ENCODE results near the gene OR6B2. TPM values are rescaled to one million over a fixed set of nuclear protein-coding genes. Genes with fewer than 3 reads are reported as not detected.
"Not testable (repeated sequence)": the region's sequence is repeated elsewhere in the genome, so short reads cannot be mapped to it uniquely, and the experiment has no call there.

The OR6B2 gene
- total and polyA plus RNA-seq, 11 donors, result not detected

DNA sequence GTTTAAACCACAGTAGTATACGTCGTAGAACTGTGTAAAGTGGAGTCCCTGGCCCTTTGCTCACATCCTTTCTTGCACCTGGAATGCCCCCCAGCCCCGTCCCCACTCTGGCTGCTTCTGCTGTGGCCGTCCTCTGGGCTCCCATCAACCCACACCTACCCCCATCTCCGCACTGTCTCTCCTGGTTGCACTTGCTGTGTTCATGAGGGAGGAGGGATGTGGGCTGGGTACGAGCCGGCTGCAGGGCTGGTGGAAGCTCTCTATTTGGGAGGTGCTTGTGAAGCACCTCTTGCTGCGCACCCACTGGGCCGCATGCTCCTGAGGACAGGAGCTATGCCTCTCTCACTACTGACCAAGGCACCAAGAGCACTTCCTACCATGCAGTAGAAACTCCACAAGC is 18.0 kb upstream of the OR6B2 start:
- no peak for ATAC-seq
- Histone ChIP-seq H3K4me3 (no peak overlapping the region), H3K36me3 (no peaks in the 10 kb centered on the region), H3K9me3 (no peaks in the 10 kb centered on the region), H3K4me1 (no peaks in the 10 kb centered on the region), H3K27ac (no peak overlapping the region), H3K27me3 (peaks cover 0 to 58% (median 13%) of the 10 kb centered on the region in 9 donors)
- DNase-seq, result no peak
- no peak for TF ChIP-seq POLR2A (IDR thresholded peaks at IDR 0.05)
- TF ChIP-seq, protein P1, sequence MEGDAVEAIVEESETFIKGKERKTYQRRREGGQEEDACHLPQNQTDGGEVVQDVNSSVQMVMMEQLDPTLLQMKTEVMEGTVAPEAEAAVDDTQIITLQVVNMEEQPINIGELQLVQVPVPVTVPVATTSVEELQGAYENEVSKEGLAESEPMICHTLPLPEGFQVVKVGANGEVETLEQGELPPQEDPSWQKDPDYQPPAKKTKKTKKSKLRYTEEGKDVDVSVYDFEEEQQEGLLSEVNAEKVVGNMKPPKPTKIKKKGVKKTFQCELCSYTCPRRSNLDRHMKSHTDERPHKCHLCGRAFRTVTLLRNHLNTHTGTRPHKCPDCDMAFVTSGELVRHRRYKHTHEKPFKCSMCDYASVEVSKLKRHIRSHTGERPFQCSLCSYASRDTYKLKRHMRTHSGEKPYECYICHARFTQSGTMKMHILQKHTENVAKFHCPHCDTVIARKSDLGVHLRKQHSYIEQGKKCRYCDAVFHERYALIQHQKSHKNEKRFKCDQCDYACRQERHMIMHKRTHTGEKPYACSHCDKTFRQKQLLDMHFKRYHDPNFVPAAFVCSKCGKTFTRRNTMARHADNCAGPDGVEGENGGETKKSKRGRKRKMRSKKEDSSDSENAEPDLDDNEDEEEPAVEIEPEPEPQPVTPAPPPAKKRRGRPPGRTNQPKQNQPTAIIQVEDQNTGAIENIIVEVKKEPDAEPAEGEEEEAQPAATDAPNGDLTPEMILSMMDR (IDR thresholded peaks at IDR 0.05), result no peak
- 60 to 67% (median 64%) methylated on average over 9 of the region's 9 CpGs for WGBS, 4 donors
- intact Hi-C loops (cut with DNase I), result no loop called here

DNA sequence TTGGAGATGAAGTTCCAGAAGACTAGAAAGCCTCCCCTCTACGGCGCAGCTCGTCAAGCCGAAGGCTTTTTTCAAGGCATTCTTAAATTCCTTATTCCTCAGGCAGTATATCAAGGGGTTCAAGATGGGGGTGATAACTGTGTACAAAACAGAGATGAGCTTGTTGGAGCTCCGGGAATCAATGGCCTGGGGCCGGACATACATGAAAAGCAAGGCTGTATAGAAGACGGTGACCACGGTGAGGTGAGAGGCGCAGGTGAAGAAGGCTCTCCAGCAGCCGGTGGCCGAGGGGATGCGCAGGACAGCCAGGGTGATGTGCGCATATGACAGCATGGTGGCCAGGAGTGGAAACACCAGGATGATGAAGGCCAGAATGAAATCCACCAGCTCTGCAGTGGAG is 14.9 kb upstream of the OR6B2 start:
- DNase-seq, result no peak

DNA sequence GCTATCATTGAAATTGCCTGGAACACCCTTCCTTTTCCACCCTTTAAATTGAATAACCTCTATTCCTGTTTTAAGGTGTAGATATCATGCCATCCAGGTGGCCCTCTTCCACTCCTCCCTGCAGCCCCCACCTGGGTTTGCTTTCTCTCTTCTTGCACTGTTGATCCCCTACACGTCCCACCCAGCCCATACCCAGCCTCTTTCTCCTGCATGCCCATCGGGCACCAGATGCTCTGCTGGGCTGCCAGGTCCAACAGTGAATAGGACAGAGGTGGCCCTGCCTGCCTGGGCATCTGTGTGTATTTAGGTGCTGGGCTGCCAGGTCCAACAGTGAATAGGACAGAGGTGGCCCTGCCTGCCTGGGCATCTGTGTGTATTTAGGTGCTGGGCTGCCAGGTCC is 13.9 kb upstream of the OR6B2 start:
- H3K4me1 ChIP-seq; H3K36me3 ChIP-seq; H3K4me3 ChIP-seq; intact Hi-C loops (cut with DNase I); ATAC-seq; H3K27ac ChIP-seq; DNase-seq; H3K9me3 ChIP-seq: not testable (repeated sequence)
- WGBS, 4 donors, result 60 to 73% (median 70%) methylated on average over 2 of the region's 2 CpGs
- peaks cover 0 to 60% (median 10%) of the 10 kb centered on the region in 9 donors for H3K27me3 ChIP-seq

More for the DNA sequence above, 14.9 kb upstream of the OR6B2 start:
- ATAC-seq, result no peak
- H3K27ac ChIP-seq, result no peak overlapping the region
- TF ChIP-seq POLR2A (IDR thresholded peaks at IDR 0.05), result no peak
- TF ChIP-seq, protein P1 (IDR thresholded peaks at IDR 0.05), result no peak
- intact Hi-C loops (cut with DNase I), result no loop called here
- H3K36me3 ChIP-seq, result no peaks in the 10 kb centered on the region
- peaks cover 0 to 63% (median 11%) of the 10 kb centered on the region in 9 donors for H3K27me3 ChIP-seq
- WGBS, 4 donors, result 86 to 94% (median 92%) methylated on average over 12 to 13 of the region's 13 CpGs
- no peak overlapping the region for H3K4me3 ChIP-seq
- no peaks in the 10 kb centered on the region for H3K9me3 ChIP-seq
- no peaks in the 10 kb centered on the region for H3K4me1 ChIP-seq

DNA sequence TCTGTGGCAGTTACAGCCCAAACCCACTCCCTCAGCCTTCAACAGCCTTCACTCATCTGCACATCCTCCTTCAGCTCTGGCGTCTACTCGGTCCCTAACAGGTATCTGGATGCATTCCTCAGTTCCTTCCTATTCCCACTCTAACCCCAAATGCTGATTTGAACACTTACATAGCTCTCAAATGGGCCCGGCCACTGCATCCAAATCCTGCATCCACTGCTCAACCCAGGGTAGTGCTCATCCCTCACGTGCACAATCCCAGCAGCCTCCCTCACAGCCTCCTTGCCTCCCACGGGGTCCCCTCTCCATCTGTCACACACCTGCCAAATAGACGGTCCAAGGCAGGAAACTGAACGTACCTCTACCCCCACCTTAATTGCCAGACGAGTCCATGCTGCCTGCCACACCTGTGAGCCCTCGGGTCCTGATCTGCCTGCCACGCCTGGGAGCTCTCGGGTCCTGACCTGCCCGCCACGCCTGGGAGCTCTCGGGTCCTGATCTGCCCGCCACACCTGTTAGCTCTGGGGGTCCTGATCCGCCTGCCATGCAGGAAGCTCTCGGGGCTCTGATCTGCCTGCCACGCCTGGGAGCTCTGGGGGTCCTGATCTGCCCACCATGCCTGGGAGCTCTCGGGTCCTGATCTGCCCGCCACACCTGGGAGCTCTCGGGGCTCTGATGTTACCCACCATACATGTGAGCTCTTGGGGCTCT is 13.2 kb upstream of the OR6B2 start:
- Histone ChIP-seq H3K27ac (no peak overlapping the region), H3K4me1 (no peaks in the 10 kb centered on the region), H3K9me3 (no peaks in the 10 kb centered on the region), H3K36me3 (no peaks in the 10 kb centered on the region), H3K4me3 (no peak overlapping the region), H3K27me3 (peaks cover 0 to 57% (median 8%) of the 10 kb centered on the region in 9 donors)
- intact Hi-C loops (cut with DNase I), result no loop called here
- no peak for DNase-seq
- no peak for ATAC-seq
- TF ChIP-seq, protein P1 (IDR thresholded peaks at IDR 0.05), result no peak
- TF ChIP-seq POLR2A (IDR thresholded peaks at IDR 0.05), result no peak
- WGBS, 4 donors, result 80 to 84% (median 83%) methylated on average over 20 to 21 of the region's 21 CpGs

DNA sequence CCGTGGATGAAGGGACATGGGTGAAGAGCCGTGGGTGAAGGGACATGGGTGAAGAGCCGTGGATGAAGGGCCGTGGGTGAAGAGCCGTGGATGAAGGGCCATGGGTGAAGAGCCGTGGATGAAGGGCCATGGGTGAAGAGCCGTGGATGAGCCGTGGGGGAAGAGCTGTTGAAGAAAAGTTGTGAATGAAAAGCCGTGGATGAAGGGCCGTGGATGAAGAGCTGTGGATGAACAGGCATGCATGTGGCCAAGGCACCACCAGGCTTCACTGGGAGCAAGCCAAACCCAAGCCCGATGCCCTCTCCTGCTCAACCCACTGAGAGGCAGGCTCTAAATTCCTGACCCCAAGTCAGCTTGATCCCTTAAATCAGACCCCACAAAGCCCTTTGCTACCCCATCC is 12.5 kb upstream of the OR6B2 start:
- H3K27me3 ChIP-seq, result peaks cover 0 to 52% (median 6%) of the 10 kb centered on the region in 9 donors
- no peak for DNase-seq
- no peak overlapping the region for H3K4me3 ChIP-seq
- intact Hi-C loops (cut with DNase I), result no loop called here
- no peaks in the 10 kb centered on the region for H3K9me3 ChIP-seq
- no peak for ATAC-seq
- no peaks in the 10 kb centered on the region for H3K4me1 ChIP-seq
- H3K27ac ChIP-seq, result no peak overlapping the region
- TF ChIP-seq POLR2A (IDR thresholded peaks at IDR 0.05), result no peak
- TF ChIP-seq, protein P1 (IDR thresholded peaks at IDR 0.05), result no peak
- no peaks in the 10 kb centered on the region for H3K36me3 ChIP-seq
- WGBS, 4 donors, result 73 to 83% (median 76%) methylated on average over 11 of the region's 11 CpGs

Measured in heart left ventricle (tissue), 16 donors.